AML-193 (cell line): ENCODE data around the gene ETS1.

Experiments
- DNase-seq, 2 experiments: peaks; one replicate each; lab custom pipeline; 2025; lab: John Stamatoyannopoulos, UW

The ETS1 gene

DNA sequence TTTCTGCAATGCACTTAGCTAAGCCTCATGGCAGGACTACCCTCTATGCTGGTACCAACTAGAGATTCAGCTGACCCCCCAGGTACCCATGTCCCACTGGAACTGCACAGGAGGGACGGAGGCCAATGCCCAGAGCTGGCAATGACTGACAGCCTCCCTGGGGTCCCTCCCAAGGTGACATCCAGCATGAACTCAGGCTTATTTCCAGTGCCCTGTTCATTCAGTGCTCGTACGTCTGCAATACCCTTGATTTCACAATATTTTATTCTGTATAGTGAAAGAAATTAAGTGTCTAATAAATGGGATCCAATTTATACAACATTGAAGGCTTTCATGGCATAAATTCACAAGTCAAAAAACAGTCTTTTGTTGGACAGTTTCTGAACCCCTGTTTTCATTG lies 20.2 kb downstream of the ETS1 start:
- DNase-seq = no peak

DNA sequence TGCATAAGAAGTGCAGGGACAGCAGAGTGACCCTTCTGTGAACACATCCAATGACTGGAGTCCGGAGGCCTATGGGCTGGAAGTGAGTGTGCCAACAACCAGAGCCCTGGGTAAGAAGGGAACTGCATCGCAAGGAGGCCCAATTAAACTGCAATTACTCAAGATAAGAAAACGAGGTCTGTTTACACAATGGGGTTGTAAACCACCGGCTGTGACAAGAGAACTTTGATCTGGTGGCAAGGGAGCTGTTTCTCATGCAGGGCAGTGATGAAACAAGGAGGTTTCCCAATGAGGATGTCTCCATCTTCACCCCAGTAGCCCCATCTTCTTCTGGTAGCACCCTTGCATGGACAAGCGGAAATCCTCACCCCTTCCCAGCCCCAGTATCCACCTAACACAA lies 21.5 kb downstream of the ETS1 start:
- DNase-seq = peak; percentile 86 to 90

DNA sequence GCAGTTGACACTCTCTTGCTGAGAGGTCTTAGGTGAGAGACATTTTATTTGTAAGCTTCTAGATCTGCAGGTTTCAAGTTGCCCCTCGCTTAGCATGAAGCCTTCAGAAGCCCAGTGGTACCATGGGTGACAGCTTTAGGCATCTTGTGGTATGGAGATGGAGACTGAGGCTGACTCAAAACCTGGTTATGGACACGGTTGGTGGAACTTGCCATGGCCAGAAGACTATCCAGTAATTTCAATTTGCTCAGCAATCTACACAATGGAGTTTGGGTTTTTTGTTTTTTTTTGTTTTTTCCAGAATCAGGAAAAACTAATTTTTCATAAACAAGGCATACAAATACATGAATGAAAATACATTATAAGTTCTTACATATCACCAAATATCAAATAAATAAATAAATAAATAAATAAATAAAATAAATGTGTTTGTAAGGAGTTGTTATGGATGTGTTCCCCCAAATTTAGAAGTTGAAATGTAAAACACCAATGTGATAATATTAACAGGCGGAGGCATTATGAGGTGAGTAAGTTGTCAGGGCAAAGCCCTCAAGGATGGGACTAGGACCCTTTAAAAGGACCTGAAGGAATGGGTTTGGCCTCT lies 22.6 kb downstream of the ETS1 start:
- no peak for DNase-seq

DNA sequence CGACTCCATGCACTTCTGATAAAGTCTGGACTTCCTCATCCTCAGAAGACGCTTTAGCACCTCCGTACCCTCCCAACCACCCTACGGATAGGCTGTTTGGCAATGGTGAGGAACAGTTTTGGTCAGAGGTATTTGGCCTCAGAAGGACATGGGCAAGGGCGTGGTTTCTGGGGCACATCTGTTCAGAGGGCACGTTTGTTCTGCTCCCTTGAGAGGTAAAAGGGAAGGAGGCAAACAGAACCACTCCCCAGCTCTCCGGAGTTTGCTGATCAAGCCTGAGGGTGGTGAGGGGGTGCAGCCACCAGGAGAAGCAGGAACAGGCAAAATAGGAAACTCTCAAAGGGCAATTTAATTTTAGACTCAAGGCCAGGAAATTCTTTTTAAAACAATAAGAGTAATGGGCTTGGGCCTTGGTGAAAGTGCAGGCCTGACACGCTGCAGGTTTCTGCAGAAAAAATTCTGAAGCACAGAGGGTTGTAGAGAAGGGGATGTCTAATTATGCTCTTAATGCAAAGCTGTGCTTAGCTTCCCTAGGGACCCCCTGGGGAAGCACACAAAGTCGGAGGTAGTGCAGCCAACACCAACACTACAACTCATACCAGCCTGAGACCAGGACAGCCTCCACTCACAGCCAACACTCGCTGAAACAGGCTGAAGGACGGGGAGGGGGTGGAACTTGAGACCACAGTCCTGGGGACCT lies 23.3 kb downstream of the ETS1 start:
- no peak for DNase-seq

DNA sequence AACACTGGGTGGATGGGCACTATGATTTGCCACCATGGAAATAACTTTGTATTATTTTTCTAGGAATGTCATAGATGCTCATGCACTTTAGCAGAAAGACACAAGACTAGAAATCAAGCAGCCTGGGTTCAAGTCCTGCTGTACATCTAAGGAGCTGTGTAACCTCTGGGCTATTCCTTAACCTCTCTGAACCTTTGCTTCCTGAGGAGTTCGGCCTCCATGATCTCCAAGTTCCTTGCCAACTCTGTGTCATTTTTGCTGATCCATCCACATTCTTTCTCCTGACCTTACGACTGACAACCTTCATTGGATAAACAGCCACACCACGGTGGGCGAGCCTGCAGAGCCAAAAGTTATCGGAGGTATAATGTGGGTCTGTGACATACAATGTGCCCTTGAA lies 24.1 kb downstream of the ETS1 start:
- DNase-seq = no peak

DNA sequence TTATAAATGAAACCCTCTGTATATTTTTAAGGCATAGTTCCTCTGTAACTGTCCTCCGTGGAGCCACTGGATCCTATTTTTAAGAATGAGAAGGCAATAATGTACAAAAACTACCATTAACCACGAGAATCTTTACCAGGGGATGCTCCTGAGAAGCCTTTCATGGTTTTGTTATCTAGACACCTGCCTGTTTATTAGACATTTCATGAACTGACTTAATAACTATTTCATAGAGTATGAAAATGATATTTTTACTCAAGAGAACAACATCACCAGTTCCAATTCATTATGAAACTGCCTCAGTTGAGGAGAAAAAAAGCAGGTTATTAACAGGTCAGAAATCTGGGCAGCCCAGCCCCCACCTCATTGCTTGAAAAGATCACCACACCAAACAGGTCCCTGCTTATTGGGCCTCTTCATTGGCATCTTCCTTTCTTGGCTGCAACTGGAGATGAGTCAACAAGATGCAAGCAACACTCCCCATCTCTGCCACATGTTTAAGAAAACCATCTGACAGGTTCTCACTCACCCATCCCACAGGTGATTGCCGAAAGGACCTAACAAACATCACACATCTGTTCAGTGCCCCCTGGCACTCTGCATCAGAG lies 27.8 kb downstream of the ETS1 start:
- no peak for DNase-seq

DNA sequence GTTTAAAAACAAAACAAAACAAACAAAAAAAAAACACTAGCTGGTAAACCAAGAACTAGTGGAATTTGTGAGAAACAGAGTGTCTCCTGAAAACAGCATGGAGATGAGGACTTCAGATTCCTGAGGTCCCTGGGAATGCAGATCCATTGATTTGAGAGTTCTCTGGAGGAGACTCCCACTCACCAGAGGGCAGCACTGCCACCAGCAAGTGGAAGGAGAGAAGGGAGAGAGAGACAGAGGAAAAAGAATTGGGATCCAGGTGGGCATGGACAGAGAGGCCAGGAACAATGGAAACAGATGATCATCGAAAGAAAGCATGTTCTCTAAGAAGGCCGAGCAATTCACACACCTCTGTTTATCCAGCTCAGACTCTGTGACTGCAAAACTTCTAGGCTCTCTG lies 31.8 kb downstream of the ETS1 start:
- no peak for DNase-seq

DNA sequence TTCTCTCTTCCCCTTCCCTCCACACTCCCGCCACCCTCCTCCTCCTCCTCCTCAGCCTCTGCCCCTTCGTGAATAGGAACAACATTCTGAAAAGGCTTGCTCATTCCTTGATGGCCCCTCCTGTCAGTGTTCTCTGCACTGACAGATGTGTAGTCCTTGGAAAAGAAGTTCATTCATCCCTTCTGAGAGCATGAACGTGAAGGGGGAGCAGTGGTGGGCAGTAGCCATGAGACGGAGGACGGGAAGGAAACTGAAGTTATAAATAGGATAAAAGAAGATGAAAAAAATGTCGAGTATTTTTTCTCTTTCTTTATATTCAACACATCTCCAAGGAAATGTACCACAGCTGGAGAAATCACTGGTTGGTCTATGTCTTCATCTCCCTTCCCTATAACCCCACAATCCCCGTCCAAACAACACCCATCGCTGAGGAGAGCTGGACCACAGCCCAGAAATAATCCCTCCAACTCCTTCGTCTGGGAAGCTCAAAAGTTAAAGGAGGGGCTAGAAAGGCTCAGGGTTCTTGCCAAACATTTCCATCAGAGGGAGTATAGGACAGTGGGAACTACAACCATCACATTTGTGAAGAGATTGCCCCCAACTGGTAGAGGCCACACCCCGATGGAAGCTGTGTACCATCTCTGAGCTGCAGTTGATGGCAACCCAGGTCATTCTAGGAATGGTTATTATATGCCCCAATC lies 33.5 kb downstream of the ETS1 start:
- DNase-seq = no peak

DNA sequence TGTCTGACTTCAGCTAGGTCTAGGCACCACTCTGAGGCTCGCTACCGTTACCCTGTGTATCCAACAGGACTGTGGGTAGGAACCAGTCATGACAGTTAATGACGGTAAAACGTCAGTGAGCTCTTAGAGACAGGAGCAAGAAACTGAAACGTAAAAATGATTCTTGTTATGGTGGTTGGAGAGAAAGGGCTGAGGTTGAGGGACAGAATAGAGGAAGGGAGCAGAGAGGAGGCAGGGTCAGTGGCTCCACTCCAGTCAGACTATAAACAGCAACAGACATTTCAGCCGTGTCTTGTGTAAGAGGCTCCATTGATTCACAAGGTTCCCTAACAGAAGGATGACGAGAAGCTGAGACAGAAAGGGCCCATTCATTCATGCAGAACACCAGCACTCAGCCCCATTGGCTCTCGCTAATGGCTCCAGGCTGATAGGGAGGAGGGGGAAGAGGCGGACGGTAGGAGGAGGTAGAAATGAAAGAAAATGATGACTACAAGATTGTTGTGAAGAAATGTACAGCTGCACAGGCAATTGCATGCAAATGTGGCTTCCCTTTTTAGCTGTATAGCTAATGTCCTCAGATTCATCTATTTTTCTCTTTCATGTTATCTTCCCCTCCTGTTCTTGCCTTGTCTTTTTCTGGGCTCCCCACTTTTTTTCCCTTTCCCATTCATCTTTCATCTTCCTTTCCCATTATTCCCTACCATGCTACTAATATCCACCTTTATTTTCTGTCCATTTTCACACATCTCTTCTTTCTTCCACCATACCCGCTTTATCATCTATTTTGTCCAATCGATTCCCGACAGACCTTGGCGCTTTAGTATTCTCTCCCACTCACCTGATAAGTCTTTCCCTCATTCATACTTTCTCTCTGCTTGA lies 34.3 kb downstream of the ETS1 start:
- DNase-seq = peak; percentile 81 to 92

DNA sequence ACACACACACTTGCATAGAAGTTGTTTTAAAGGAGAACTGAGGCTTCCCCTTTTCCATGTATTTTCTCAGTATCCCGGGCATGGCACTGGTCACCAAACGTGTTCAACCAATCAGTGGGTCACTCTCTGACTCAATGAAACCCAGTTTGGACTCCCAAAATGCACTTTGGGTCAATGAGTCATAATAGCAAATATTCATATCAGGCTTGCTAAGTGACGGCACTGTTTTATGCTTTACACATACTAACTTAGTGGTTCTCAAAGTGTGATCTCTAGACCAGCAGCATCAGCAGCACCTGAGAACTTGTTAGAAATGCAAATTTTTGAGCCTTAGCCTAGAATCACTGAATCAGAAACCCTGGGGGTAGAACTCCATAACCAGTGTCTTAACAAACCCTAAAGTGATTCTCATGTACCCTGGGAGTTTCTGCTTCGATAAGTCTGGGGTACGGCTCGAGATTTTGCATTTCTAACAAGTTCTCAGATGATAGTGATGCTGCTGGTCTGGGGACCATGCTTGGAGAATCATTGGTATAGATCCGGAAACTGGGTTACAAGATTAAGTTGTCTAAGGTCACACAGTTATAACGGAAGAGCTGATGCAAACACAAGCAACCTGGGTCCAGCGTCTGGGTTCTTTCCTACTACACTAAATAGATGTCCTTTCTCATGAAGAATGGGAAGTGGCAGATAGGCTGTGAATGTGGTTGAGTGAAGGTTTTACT lies 35.6 kb downstream of the ETS1 start:
- no peak for DNase-seq

DNA sequence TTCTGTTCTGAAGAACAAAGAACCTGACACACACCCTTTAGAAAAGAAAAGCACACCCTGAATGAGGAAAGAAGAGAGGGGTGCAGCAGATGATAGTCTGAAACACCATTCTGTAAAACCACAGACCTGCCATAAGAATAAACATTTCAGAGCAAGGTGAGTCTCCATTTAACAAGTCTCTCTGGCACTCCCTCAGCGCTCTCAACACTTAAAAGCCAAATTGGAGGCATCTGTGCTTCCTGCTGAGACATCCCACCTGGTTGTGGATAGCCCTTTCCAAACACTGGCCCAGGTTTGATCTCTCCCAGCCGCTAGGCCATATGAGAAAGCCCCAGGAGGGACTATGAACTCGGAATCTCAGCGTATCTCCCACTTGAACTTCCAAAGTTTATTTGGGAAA lies 36.3 kb downstream of the ETS1 start:
- no peak for DNase-seq

DNA sequence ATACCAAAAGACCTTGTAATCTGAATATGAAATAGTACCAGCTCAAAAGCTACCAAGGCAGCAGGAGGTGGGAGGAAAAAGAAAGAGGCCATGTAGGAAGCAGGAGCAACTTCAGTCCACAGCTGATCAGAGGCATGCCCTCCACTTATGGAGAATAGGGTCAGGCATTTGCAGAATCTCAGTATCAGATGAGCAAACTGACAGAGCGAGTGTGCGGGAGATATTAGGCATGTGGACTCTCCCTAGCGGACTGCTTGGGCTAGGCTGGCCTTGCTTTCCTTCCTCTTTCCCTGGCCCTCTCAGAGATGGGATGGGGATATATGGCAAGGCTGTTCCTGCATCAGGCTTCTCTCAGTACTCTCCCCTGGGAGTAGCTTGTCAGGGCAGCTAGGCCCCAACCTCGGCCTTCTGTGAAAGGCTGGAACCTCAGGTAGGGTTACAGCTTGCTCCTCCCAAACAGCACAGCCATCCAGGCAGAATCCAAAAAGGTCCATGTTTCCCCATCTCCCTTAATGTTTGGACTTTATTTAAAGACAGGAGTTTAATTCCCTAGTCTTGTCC lies 37.0 kb downstream of the ETS1 start:
- DNase-seq = no peak

DNA sequence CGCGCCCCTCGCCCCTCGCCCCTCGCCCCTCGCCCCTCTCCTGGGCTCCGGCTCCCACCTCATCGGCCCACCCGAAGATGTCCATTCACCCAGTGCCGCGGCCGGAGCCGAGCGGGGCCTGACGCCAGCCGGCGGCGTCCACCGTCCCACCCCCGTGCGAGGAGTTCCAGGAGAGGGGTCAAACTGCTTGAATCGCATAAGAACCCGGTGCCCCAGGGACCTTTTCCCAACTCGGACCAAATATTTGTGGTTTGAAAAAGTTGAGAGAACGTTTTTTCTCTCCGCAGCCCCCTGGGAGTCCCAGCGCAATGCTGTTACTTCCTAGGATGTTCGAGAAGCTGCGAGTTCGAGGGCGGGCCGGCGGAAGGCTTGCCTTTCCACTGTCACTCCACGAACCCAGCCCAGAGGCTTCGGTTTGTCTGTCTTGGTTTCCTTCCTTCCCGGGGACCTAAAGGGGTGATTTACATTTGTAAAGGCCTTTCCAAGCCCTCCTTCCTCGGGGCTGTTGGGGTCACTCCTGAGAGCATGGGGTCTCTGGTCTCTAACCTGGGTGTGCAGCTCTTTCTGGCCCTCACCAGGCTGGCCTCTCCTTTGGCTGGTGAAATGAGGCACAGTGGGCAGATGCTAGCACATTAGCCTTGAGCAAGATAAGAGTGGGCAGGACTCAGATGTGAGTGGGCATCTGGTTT lies 38.0 kb downstream of the ETS1 start:
- DNase-seq = no peak

DNA sequence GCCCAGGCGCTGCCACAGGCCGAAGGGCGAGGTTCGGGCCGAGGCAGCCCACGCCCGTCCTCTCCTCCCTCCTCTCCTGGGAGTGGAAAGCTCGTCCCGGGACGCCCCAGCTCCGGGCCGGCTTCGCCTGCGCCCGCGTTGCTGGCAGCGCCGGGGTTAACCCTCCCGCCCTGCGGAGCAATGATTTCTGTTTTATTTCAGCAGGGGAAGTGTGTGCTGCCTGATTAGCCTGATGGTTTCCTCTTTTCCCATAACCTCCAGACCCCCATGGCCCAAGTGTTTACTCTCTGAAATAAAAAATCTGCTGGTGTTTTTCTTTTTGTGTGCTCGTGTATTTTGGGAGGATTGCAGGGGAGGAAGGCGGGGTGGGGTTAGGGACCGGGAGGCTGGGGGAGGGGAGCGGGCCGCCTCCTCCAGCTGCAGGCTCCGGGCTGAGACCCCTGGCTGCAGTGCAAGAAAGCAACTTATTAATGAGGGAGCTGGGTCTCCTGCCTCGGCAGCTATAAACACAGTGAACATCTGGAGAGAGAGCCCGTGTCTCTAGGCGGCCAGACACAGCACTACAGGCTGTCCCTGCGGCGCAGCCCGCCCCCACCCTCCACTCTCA lies 38.6 kb downstream of the ETS1 start:
- DNase-seq = peak; percentile 10 to 28

DNA sequence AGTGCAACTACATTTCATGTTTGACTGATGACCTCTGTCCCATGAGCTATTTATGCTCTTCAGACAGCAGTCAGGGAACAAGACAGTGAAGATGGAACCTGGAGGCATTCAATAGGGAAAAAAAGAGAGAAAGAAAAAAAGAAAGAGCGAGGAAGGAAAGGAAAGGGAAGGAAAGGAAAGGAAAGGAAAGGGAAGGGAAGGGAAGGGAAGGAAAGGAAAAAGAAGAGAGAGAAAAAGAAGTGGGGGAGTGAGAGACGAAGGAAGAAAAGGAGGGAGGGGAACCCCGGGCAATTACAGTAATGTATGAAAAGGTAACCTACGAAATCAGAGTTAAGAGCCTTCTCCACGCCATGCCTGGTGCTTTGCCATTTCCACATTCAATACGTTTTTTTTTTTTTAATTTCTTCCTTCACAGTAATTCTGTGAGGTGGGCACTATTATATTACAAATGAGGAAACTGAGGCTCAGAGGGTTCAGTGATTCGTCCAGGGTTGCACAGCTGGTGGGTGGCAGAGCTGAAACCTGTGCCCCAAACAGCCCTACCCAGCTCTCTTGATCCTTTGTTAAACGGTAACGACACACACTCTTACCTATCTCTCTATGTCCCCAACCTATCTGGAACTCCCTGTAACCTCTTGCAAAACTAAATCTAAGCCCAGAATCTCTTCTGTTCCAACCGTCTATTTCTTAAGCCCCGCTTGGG lies 39.3 kb downstream of the ETS1 start:
- peak in 1 of 2 experiments; percentile 6 for DNase-seq

DNA sequence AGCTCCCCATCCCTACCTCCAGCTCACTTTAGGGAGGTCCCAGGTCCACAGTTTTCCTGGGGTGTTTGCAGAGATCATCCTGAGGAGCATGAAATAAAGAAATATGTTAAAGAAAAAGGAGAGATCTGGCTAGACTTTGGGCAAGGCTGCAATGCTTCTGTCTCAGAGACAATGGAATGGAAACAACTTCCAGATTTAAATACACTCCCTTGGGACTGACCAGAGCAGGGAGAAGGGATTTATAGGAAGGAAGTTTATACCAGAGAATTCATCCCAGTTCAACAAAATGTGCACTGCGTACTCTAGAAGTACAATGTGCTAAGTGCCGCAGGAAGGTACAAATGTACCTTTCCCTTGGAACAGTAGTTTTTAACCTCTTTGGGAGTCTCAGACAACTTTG lies 40.4 kb downstream of the ETS1 start:
- no peak for DNase-seq

DNA sequence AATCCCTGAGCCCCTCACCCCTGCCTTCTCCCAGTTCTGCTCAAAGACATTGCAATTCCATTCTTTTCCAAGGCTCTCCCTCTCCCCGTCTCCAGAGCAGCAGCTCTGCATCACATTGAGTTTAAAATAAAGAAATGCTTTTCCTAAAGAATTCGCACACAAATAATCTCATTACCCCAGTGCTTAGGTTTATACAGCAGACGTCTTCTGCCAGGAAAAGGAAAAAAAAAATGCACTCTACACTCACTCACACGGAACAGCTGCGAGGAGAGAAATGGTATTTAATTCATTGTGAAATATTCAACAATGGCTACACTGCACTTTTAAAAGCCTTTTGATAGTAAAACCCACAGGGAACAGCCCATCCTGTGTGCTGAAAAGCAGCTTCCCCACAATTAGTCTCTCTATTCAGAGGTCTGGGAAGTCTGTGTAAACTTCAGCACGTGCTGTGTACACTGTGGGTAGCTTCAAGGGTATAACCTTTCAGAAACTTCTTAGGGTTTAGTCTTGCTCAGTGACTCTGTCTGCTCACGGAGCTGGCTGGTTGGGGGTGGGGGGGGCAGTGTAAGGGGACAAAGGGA lies 42.8 kb downstream of the ETS1 start:
- no peak for DNase-seq

DNA sequence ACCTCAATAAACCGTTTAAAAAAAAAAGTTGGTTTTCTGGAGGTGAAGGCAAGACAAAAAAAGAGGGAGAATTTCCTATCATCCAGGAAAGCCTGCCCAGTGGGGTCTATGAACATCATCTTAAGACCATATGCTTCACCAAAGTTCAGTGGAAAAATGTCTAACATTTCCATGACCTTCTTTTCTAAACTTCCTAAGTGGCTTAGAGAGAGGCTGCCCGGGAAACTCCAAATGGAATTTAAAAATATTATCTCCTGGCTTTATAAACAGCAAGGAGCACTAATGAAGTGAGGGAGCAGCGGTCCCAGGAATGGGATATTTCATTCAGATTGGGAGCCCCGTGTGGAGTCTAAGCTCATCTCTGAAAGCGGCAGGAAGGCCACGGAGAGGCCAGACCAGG lies 46.9 kb downstream of the ETS1 start:
- no peak for DNase-seq

DNA sequence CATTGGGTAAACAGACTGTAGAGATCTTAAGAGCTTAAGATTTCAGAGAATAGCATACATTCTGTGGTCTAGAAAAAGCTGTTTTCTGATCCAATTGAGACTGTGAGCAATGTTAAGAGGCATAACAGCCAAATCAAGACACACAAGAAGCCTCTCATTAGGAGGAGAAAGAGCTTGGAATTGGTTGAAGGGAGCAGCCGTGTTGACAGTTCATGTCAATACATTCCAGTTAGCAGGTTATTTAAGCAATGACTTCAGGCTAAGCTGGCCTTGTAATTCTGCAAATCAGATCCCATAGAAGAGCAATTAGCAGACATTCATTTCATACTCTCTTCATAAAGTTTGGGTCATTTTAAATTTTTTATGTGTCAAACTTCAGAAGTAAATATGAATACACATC lies 50.9 kb downstream of the ETS1 start:
- no peak for DNase-seq
